ENCODE data around the gene CORIN. TPM values are rescaled to one million over a fixed set of nuclear protein-coding genes. Genes with fewer than 3 reads are reported as not detected.

CORIN gene
- polyA plus RNA-seq, 1 of the 3 experiments (the other 2 are of a cell fraction), result 1.1 TPM

DNA sequence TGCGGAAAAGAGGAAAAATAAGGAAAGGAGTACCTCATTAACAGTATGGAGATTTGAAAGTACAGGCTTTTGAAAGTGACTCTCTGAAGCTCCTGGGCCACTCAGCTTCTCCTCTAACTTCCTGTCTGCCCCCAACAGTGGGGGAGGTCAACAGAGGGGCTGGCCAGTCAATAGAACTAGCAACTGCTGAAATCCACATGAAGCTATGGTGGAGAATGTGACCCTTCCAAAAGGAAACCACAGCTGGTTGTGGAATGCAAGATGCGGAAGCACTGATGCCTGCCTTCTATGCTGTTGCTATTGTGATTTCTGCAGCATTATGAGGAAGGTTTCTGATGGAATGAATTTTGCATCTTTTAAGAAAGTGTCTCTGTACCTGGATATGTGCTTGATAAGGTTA, 2.4 kb downstream of the CORIN start:
- Histone ChIP-seq H3K9ac (no peak overlapping the region), H3K36me3 (replicated peaks in 1 of 2; ENCODE audit: control insufficient read depth in 1 of 2, insufficient read depth in 2 of 2, low read length in 1 of 2) (peaks cover 0 to 3% of the 10 kb centered on the region in 2 experiments), H3K4me3 (ENCODE audit: low read depth in 2 of 2, low read length in 1 of 2) (no peak overlapping the region), H2AFZ (ENCODE audit: low read depth) (no peak overlapping the region), H3K4me2 (no peak overlapping the region), H3F3A (replicated peaks; ENCODE audit: insufficient read depth) (peaks cover 16% of the 10 kb centered on the region), H3K27ac (ENCODE audit: low read depth in 2 of 2, low read length in 1 of 2) (no peak overlapping the region), H3K9me3 (peaks cover 7% of the 10 kb centered on the region; the same call in 1 of the 2 replicates), H3K9me2 (no peaks in the 10 kb centered on the region), H4K20me1 (ENCODE audit: insufficient read depth) (no peaks in the 10 kb centered on the region), H3K79me2 (ENCODE audit: insufficient read depth) (no peaks in the 10 kb centered on the region), H3K4me1 (ENCODE audit: control insufficient read depth in 1 of 2, insufficient read depth in 2 of 2, low read depth in 1 of 2, low read length in 1 of 2) (peaks cover 0 to 14% of the 10 kb centered on the region in 2 experiments; a peak in 2 of 4 replicates), H3K27me3 (ENCODE audit: insufficient read depth) (no peaks in the 10 kb centered on the region)
- POLR2A ChIA-PET, result no interaction called here
- no peak for TF ChIP-seq JUND (IDR thresholded peaks at IDR 0.05)
- TF ChIP-seq, protein P1, sequence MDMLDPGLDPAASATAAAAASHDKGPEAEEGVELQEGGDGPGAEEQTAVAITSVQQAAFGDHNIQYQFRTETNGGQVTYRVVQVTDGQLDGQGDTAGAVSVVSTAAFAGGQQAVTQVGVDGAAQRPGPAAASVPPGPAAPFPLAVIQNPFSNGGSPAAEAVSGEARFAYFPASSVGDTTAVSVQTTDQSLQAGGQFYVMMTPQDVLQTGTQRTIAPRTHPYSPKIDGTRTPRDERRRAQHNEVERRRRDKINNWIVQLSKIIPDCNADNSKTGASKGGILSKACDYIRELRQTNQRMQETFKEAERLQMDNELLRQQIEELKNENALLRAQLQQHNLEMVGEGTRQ (IDR thresholded peaks at IDR 0.05; ENCODE audit: borderline replicate concordance, low read depth, low read length), result no peak
- 95% methylated on average over 2 of the region's 2 CpGs for WGBS (ENCODE audit: low lambda C conversion rate)
- CTCF ChIA-PET, result interaction anchor here (1.2 to 8.6 kb wide), 10 partner anchors 9 to 165 kb away, joined by 4 to 417 read pairs (median 16); no protein-coding TSS in a partner anchor
- DNase-seq, result no peak

DNA sequence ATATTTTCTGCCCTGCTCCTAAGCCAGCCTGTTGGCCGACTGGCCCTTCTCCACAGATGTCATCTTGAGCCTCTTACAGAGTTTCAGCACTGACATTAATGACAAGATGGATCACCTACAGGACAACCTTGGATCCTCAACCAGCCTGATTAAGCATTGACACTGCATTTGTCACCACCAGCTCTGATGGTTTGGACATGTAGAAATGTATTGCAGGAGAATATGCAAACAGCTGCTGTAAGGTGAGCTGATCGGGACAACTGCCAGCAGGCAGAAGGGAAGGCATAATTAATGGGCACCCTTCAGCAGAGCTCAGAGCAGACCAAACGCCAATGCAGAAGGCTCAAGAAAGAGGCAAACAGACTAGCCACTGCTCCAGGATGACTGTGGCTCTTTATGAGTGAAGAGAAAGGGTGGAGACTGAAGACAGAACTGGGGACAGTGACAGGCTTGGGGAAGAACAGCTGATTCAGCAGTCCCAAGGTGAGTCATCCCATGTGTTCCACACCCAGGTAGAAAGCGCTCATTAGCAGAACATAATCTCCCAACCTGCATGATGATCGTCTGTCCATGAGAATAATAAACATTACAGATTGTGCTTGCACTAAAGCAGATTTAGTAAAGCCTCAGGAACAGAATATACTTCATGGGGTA, 6.7 kb downstream of the CORIN start:
- CTCF ChIA-PET, result interaction anchor here (1.0 to 4.5 kb wide), 5 partner anchors 10 to 134 kb away, joined by 3 to 30 read pairs (median 4); no protein-coding TSS in a partner anchor
- H3K9ac ChIP-seq, result no peak overlapping the region

More for the DNA sequence above, 6.7 kb downstream of the CORIN start:
- Histone ChIP-seq H3K27me3 (ENCODE audit: insufficient read depth) (no peaks in the 10 kb centered on the region), H3K9me2 (no peaks in the 10 kb centered on the region), H3K79me2 (ENCODE audit: insufficient read depth) (no peaks in the 10 kb centered on the region), H3F3A (replicated peaks; ENCODE audit: insufficient read depth) (no peaks in the 10 kb centered on the region), H3K4me3 (ENCODE audit: low read depth in 2 of 2, low read length in 1 of 2) (no peak overlapping the region), H3K9me3 (peaks cover 7% of the 10 kb centered on the region; the same call in 1 of the 2 replicates), H2AFZ (ENCODE audit: low read depth) (no peak overlapping the region), H4K20me1 (ENCODE audit: insufficient read depth) (no peaks in the 10 kb centered on the region), H3K4me2 (no peak overlapping the region), H3K27ac (ENCODE audit: low read depth in 2 of 2, low read length in 1 of 2) (no peak overlapping the region), H3K4me1 (ENCODE audit: control insufficient read depth in 1 of 2, insufficient read depth in 2 of 2, low read depth in 1 of 2, low read length in 1 of 2) (peaks cover 0 to 11% of the 10 kb centered on the region in 2 experiments; a peak in 2 of 4 replicates), H3K36me3 (replicated peaks in 1 of 2; ENCODE audit: control insufficient read depth in 1 of 2, insufficient read depth in 2 of 2, low read length in 1 of 2) (no peaks in the 10 kb centered on the region)
- POLR2A ChIA-PET, result no interaction called here
- 54% methylated on average over 5 of the region's 5 CpGs for WGBS (ENCODE audit: low lambda C conversion rate)
- DNase-seq, result no peak
- TF ChIP-seq, protein P1 (IDR thresholded peaks at IDR 0.05; ENCODE audit: borderline replicate concordance, low read depth, low read length), result no peak
- no peak for TF ChIP-seq SMC3 (IDR thresholded peaks at IDR 0.05; ENCODE audit: low read depth, low read length)
- TF ChIP-seq, protein P2, sequence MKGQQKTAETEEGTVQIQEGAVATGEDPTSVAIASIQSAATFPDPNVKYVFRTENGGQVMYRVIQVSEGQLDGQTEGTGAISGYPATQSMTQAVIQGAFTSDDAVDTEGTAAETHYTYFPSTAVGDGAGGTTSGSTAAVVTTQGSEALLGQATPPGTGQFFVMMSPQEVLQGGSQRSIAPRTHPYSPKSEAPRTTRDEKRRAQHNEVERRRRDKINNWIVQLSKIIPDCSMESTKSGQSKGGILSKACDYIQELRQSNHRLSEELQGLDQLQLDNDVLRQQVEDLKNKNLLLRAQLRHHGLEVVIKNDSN (IDR thresholded peaks at IDR 0.05; ENCODE audit: borderline replicate concordance, low read depth), result no peak
- TF ChIP-seq, protein P3, sequence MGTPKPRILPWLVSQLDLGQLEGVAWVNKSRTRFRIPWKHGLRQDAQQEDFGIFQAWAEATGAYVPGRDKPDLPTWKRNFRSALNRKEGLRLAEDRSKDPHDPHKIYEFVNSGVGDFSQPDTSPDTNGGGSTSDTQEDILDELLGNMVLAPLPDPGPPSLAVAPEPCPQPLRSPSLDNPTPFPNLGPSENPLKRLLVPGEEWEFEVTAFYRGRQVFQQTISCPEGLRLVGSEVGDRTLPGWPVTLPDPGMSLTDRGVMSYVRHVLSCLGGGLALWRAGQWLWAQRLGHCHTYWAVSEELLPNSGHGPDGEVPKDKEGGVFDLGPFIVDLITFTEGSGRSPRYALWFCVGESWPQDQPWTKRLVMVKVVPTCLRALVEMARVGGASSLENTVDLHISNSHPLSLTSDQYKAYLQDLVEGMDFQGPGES (IDR thresholded peaks at IDR 0.05; ENCODE audit: low read depth, low read length), result no peak
- no peak for TF ChIP-seq NFIC (IDR thresholded peaks at IDR 0.05; ENCODE audit: borderline replicate concordance)
- TF ChIP-seq, protein P4, sequence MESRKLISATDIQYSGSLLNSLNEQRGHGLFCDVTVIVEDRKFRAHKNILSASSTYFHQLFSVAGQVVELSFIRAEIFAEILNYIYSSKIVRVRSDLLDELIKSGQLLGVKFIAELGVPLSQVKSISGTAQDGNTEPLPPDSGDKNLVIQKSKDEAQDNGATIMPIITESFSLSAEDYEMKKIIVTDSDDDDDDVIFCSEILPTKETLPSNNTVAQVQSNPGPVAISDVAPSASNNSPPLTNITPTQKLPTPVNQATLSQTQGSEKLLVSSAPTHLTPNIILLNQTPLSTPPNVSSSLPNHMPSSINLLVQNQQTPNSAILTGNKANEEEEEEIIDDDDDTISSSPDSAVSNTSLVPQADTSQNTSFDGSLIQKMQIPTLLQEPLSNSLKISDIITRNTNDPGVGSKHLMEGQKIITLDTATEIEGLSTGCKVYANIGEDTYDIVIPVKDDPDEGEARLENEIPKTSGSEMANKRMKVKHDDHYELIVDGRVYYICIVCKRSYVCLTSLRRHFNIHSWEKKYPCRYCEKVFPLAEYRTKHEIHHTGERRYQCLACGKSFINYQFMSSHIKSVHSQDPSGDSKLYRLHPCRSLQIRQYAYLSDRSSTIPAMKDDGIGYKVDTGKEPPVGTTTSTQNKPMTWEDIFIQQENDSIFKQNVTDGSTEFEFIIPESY (IDR thresholded peaks at IDR 0.05; ENCODE audit: borderline replicate concordance, low read depth), result no peak
- no peak for TF ChIP-seq MEF2A (IDR thresholded peaks at IDR 0.05; ENCODE audit: borderline replicate concordance, low read depth)
- TF ChIP-seq GATA2 (CRISPR knock-in tag; IDR thresholded peaks at IDR 0.05), result no peak
- no peak for TF ChIP-seq FOSL2 (IDR thresholded peaks at IDR 0.05; ENCODE audit: borderline replicate concordance, low read depth)
- TF ChIP-seq POLR2AphosphoS5 (IDR thresholded peaks at IDR 0.05; ENCODE audit: low read depth, low read length), result no peak
- no peak for TF ChIP-seq TCF12 (IDR thresholded peaks at IDR 0.05)
- TF ChIP-seq ELF1 (IDR thresholded peaks at IDR 0.05), result no peak
- TF ChIP-seq FOXM1 (IDR thresholded peaks at IDR 0.05; ENCODE audit: low read depth), result no peak
- TF ChIP-seq, protein P5, sequence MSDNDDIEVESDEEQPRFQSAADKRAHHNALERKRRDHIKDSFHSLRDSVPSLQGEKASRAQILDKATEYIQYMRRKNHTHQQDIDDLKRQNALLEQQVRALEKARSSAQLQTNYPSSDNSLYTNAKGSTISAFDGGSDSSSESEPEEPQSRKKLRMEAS (IDR thresholded peaks at IDR 0.05; ENCODE audit: low read depth), result no peak

All from SK-N-SH (cell line).